ENCODE data around the gene HAO2.

GRCh38 chr1:119366424-119366823 lies 2.2 kb upstream of the HAO2 start:
- TF ChIP-seq CTCF (conservative IDR thresholded peaks at IDR 0.05; ENCODE audit: low read length) (no peak), EZH2phosphoT487 (IDR thresholded peaks at IDR 0.05; ENCODE audit: borderline replicate concordance, low read depth, low read length) (no peak)
